Ishikawa (cell line): Measurements from ENCODE around the gene CSRP1.
A peak's percentile ranks its signal among the peaks of the same experiment; 100 is the strongest.

Experiments used
- CEBPB ChIP-seq: IDR thresholded peaks from 2 replicates; pipeline ENCODE4 v1.6.1; 2012
- CREB1 ChIP-seq: IDR thresholded peaks from 2 replicates; pipeline ENCODE4 v1.6.1; 2012; ENCODE audit warnings: low read depth
- EGR1 ChIP-seq: IDR thresholded peaks from 2 replicates; pipeline ENCODE4 v1.6.1; 2012
- EP300 ChIP-seq: IDR thresholded peaks from 2 replicates; pipeline ENCODE4 v1.6.1; 2012; ENCODE audit warnings: borderline replicate concordance
- FOXM1 ChIP-seq: IDR thresholded peaks from 2 replicates; pipeline ENCODE4 v1.6.1; 2012; ENCODE audit warnings: low read depth, borderline replicate concordance
- MAX ChIP-seq: IDR thresholded peaks from 2 replicates; pipeline ENCODE4 v1.6.1; 2012
- NFIC ChIP-seq: IDR thresholded peaks from 2 replicates; pipeline ENCODE4 v1.6.1; 2012
- RAD21 ChIP-seq: IDR thresholded peaks from 2 replicates; pipeline ENCODE4 v1.6.1; 2012; ENCODE audit warnings: low read depth
- REST ChIP-seq: IDR thresholded peaks from 2 replicates; pipeline ENCODE4 v1.6.1; 2012; ENCODE audit warnings: low read depth, mild to moderate bottlenecking
- TAF1 ChIP-seq: IDR thresholded peaks from 2 replicates; pipeline ENCODE4 v1.6.1; 2012; ENCODE audit warnings: low read depth, mild to moderate bottlenecking
- TCF12 ChIP-seq: IDR thresholded peaks from 2 replicates; pipeline ENCODE4 v1.6.1; 2012; ENCODE audit warnings: low read depth
- TEAD4 ChIP-seq: IDR thresholded peaks from 2 replicates; pipeline ENCODE4 v1.6.1; 2012
- USF1 ChIP-seq: IDR thresholded peaks from 2 replicates; pipeline ENCODE4 v1.6.1; 2012
- YY1 ChIP-seq: IDR thresholded peaks from 2 replicates; pipeline ENCODE4 v1.6.1; 2012; ENCODE audit warnings: low read depth
- ZBTB7A ChIP-seq: IDR thresholded peaks from 2 replicates; pipeline ENCODE4 v1.6.1; 2012; ENCODE audit warnings: low read depth

Gene CSRP1

GRCh38 chr1:201461645-201462441 lies 45.1 kb downstream of the CSRP1 start:
- peak; percentile 49; the same call in 1 of the 2 replicates for TF ChIP-seq TCF12
- peak; percentile 37; the same call in 1 of the 2 replicates for TF ChIP-seq EP300
- TF ChIP-seq MAX, result peak; percentile 91
- TF ChIP-seq YY1, result peak; percentile 22; the same call in 1 of the 2 replicates
- no peak for TF ChIP-seq FOXM1
- TF ChIP-seq NFIC, result no peak

- peak; percentile 41; the same call in 1 of the 2 replicates for TF ChIP-seq NFIC
- TF ChIP-seq FOXM1, result peak; percentile 54; the same call in 1 of the 2 replicates
- no peak; the same call in 1 of the 2 replicates for TF ChIP-seq TAF1
- TF ChIP-seq MAX, result peak; percentile 59
- peak; percentile 87 for TF ChIP-seq TCF12
- TF ChIP-seq REST, result peak; percentile 36; the same call in 1 of the 2 replicates
- peak; percentile 58; the same call in 1 of the 2 replicates for TF ChIP-seq CEBPB
- TF ChIP-seq ZBTB7A, result no peak
- peak; percentile 88 for TF ChIP-seq EP300
- peak; percentile 62; the same call in 1 of the 2 replicates for TF ChIP-seq USF1
- TF ChIP-seq CREB1, result no peak
- peak; percentile 64; the same call in 1 of the 2 replicates for TF ChIP-seq YY1
- peak; percentile 7; the same call in 1 of the 2 replicates for TF ChIP-seq RAD21
- TF ChIP-seq EGR1, result no peak
- peak; percentile 94 for TF ChIP-seq TEAD4
Measured at GRCh38 chr1:201460814-201461644, 45.9 kb downstream of the CSRP1 start.

- TF ChIP-seq MAX, result 0 out of 2 replicates have a peak, but pooled peaks have one; percentile 1
- TF ChIP-seq NFIC, result no peak
- no peak for TF ChIP-seq CEBPB
- TF ChIP-seq TEAD4, result no peak
Measured at GRCh38 chr1:201459775-201460174, 47.1 kb downstream of the CSRP1 start.

- no peak for TF ChIP-seq TCF12
Measured at GRCh38 chr1:201459052-201459451, 47.9 kb downstream of the CSRP1 start.

GRCh38 chr1:201457508-201457960 lies 49.4 kb downstream of the CSRP1 start:
- TF ChIP-seq TCF12 (no peak), NFIC (no peak), CEBPB (no peak)

GRCh38 chr1:201456499-201457309 lies 50.2 kb downstream of the CSRP1 start:
- TF ChIP-seq MAX (0 out of 2 replicates have a peak, but pooled peaks have one; percentile 28), EGR1 (no peak), RAD21 (no peak), CEBPB (peak; percentile 76; the same call in 1 of the 2 replicates), REST (no peak), TEAD4 (no peak), YY1 (no peak)
